Measurements from ENCODE around the gene CEACAM7.

DNA sequence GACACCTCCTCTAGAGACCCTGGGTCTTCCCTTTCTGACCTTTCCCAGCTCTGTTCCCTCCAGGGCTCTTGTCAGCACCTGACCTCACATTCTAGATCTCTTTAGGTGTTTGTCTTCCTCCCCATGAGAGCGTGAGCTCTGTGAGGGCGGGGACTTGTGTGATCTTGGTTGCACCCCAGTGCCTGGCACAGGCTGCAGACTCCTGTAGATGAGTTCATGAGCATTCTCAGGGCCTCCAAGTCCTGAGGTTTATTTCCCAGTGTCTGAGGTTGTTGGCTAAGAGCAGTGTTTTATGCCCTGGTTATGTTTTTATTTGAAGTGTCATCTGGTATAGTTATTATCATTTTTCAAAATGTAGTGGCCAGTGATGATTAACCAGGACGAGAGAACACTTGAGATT, 61.8 kb downstream of the CEACAM7 start:
- TF ChIP-seq, protein P1, sequence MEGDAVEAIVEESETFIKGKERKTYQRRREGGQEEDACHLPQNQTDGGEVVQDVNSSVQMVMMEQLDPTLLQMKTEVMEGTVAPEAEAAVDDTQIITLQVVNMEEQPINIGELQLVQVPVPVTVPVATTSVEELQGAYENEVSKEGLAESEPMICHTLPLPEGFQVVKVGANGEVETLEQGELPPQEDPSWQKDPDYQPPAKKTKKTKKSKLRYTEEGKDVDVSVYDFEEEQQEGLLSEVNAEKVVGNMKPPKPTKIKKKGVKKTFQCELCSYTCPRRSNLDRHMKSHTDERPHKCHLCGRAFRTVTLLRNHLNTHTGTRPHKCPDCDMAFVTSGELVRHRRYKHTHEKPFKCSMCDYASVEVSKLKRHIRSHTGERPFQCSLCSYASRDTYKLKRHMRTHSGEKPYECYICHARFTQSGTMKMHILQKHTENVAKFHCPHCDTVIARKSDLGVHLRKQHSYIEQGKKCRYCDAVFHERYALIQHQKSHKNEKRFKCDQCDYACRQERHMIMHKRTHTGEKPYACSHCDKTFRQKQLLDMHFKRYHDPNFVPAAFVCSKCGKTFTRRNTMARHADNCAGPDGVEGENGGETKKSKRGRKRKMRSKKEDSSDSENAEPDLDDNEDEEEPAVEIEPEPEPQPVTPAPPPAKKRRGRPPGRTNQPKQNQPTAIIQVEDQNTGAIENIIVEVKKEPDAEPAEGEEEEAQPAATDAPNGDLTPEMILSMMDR (IDR thresholded peaks at IDR 0.05), result no peak
- no peak for TF ChIP-seq POLR2A (IDR thresholded peaks at IDR 0.05)
